Spleen (tissue), 3 donors: ENCODE measurements around the gene RSPH1.
A peak's percentile ranks its signal among the peaks of the same experiment; 100 is the strongest.

Source experiments
- POLR2A ChIP-seq, 3 donors: fragments of 450-650 bp; IDR thresholded peaks; one replicate each; pipeline ENCODE4 v1.5.1; 2017; ENCODE audit warnings: antibody characterized with exemption in 3 of 3, mild to moderate bottlenecking in 1 of 3
- POLR2AphosphoS5 ChIP-seq, 3 donors: sonication (generic); formaldehyde crosslinking; IDR thresholded peaks; one replicate each; pipeline ENCODE4 v1.5.1; 2017; ENCODE audit warnings: antibody characterized with exemption in 3 of 3

DNA sequence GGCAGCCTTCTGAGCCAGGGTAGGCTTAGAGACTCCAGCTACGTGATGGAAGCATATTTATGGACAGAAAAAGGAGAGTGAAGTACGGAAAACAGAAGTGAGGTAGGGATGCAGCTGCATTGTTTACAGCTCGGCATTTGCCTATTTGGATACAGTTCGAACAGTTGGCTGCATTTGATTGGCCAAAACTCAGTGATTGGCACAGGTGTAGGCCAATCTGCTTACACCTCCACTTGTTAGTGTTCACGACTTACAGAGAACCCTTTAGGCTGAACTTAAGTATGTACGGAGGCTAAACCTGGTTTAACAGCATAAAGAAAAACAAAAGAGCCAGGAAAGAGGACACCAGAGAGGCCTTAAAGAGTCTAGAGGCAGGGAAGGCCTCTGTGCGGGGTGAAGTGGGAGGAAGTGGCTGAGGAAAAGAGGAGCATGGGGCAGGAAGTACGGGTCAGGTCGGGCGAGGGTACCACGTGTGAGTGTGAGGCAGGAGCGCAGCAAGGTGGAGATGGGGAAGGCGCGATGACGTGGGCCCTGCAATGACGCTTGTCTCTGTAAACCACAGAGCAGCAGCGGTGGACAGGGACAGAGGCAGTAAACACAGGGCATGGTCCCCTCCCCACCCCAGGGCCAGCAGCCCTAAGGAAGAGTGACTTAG, 32.0 kb downstream of the RSPH1 start:
- TF ChIP-seq POLR2A (IDR thresholded peaks at IDR 0.05): no peak
- peak; percentile 51 to 68 (median 61) for TF ChIP-seq POLR2AphosphoS5 (IDR thresholded peaks at IDR 0.05)
